ENCODE data around the gene ADAM29. TPM values are rescaled to one million over a fixed set of nuclear protein-coding genes. Genes with fewer than 3 reads are reported as not detected.
A peak's percentile ranks its signal among the peaks of the same experiment; 100 is the strongest.

ADAM29 gene
- total and polyA plus RNA-seq, 9 of the 15 experiments (the other 6 are each of a cell fraction or from before 2014, with no cell fraction given): not detected

GRCh38 chr4:174882317-174882992 is 35.7 kb upstream of the ADAM29 start:
- ATAC-seq (no peak), FAIRE-seq (no peak), DNase-seq (ENCODE audit: extremely low read depth in 1 of 4, low spot score in 3 of 4) (no peak)
- H3K36me3 ChIP-seq (ENCODE audit: control insufficient read depth, insufficient read depth, low read length): no peaks in the 10 kb centered on the region
- no peak overlapping the region for H3K4me2 ChIP-seq (ENCODE audit: insufficient read depth, low read length)
- intact Hi-C loops (cut with micrococcal nuclease): no loop called here
- no peaks in the 10 kb centered on the region for H3K9me3 ChIP-seq (replicated peaks; ENCODE audit: control insufficient read depth, insufficient read depth, low read depth, low read length)
- H3K79me2 ChIP-seq (ENCODE audit: control insufficient read depth, insufficient read depth, low read length): no peaks in the 10 kb centered on the region
- H3K9ac ChIP-seq (ENCODE audit: insufficient read depth in 1 of 2, low read depth in 2 of 2, low read length in 2 of 2): no peak overlapping the region
- no peak overlapping the region for H3K27ac ChIP-seq (ENCODE audit: extremely low read depth, low read depth, low read length)
- CTCF ChIA-PET (ENCODE audit: low intra/inter-chr PET ratio): no interaction called here
- no peak overlapping the region for H3K4me3 ChIP-seq
- POLR2A ChIA-PET: no interaction called here
- H3K9me1 ChIP-seq (ENCODE audit: control insufficient read depth, insufficient read depth, low read length): no peaks in the 10 kb centered on the region
- no peaks in the 10 kb centered on the region for H3K27me3 ChIP-seq (ENCODE audit: control insufficient read depth in 2 of 2, insufficient read depth in 2 of 2, low read length in 2 of 2)
- in situ Hi-C loops (cut with MboI): no loop called here
- no TSS peak for BruUV-seq (replicated peaks)
- no peak for TF ChIP-seq FOXP1 (CRISPR knock-in tag; IDR thresholded peaks at IDR 0.05)
- H2AFZ ChIP-seq (ENCODE audit: low read depth, low read length): no peak overlapping the region
- WGBS (ENCODE audit: insufficient coverage, low coverage, missing lambda C conversion rate): 0% methylated on average over 6 of the region's 6 CpGs
- H3K4me1 ChIP-seq (replicated peaks in 1 of 2; ENCODE audit: control insufficient read depth in 2 of 2, insufficient read depth in 2 of 2, low read length in 2 of 2): no peaks in the 10 kb centered on the region
- H4K20me1 ChIP-seq (replicated peaks; ENCODE audit: control insufficient read depth, insufficient read depth, low read length): no peaks in the 10 kb centered on the region

DNA sequence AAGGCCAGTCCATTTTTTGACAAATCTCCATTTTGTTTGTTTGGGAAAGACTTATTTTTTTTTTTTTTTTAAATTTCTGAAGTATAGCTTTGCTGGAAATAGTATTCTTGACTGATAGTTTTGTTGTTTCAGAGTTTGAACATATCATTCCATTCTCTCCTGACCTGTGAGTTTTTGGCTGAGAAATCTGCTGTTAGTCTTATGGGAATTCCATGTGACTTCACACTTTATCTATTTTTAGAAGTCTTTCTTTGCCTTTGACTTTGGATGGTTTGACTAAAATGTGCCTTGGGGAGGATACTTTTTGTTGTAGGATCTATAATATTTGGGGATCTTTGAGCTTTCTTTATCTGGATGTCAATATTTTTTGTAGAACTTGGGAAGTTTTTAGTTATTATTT is 10.7 kb upstream of the ADAM29 start:
- H3K4me2 ChIP-seq (ENCODE audit: insufficient read depth, low read length): no peak overlapping the region
- TF ChIP-seq ZNF584 (CRISPR knock-in tag; IDR thresholded peaks at IDR 0.05; ENCODE audit: low read depth): no peak
- no peak for TF ChIP-seq TAF7 (tag; IDR thresholded peaks at IDR 0.05)
- TF ChIP-seq RERE (CRISPR knock-in tag; IDR thresholded peaks at IDR 0.05; ENCODE audit: borderline replicate concordance): no peak
- peak; percentile 82; the same call in 1 of the 2 replicates for TF ChIP-seq MEF2A (IDR thresholded peaks at IDR 0.05; ENCODE audit: control insufficient read depth, low read depth, low read length)
- 0 out of 3 replicates have a peak, but pooled peaks of 1 of the 2 experiments have one; percentile 25 for TF ChIP-seq CBX3 (IDR thresholded peaks at IDR 0.05; ENCODE audit: borderline replicate concordance in 1 of 2, low read length in 2 of 2)
- TF ChIP-seq SPI1 (IDR thresholded peaks at IDR 0.05; ENCODE audit: borderline replicate concordance, low read depth, low read length): no peak
- no peak for TF ChIP-seq POLR3G (IDR thresholded peaks at IDR 0.05; ENCODE audit: extremely low read depth, insufficient read length, insufficient replicate concordance)
- TF ChIP-seq HSF4 (CRISPR knock-in tag; IDR thresholded peaks at IDR 0.05; ENCODE audit: borderline replicate concordance): no peak
- DNase-seq (ENCODE audit: extremely low read depth in 1 of 4, low spot score in 3 of 4) (no peak), ATAC-seq (no peak), FAIRE-seq (no peak)
- H3K79me2 ChIP-seq (ENCODE audit: control insufficient read depth, insufficient read depth, low read length): no peaks in the 10 kb centered on the region
- H3K27ac ChIP-seq (ENCODE audit: extremely low read depth, low read depth, low read length): no peak overlapping the region
- intact Hi-C loops (cut with micrococcal nuclease): no loop called here
- no peak overlapping the region for H3K4me3 ChIP-seq
- POLR2A ChIA-PET: no interaction called here
- in situ Hi-C loops (cut with MboI): no loop called here
- H4K20me1 ChIP-seq (replicated peaks; ENCODE audit: control insufficient read depth, insufficient read depth, low read length): no peaks in the 10 kb centered on the region
- H3K9me3 ChIP-seq (replicated peaks; ENCODE audit: control insufficient read depth, insufficient read depth, low read depth, low read length): no peaks in the 10 kb centered on the region; the same call in 1 of the 2 replicates
- H3K36me3 ChIP-seq (ENCODE audit: control insufficient read depth, insufficient read depth, low read length): no peaks in the 10 kb centered on the region
- H3K9me1 ChIP-seq (ENCODE audit: control insufficient read depth, insufficient read depth, low read length): no peaks in the 10 kb centered on the region
- H3K9ac ChIP-seq (ENCODE audit: insufficient read depth in 1 of 2, low read depth in 2 of 2, low read length in 2 of 2): no peak overlapping the region
- H2AFZ ChIP-seq (ENCODE audit: low read depth, low read length): no peak overlapping the region
- CTCF ChIA-PET (ENCODE audit: low intra/inter-chr PET ratio): interaction anchor here (0.6 kb wide), 1 partner anchor 91 kb away, joined by 5 read pairs; no protein-coding TSS in a partner anchor
- H3K27me3 ChIP-seq (ENCODE audit: control insufficient read depth in 2 of 2, insufficient read depth in 2 of 2, low read length in 2 of 2): no peaks in the 10 kb centered on the region
- H3K4me1 ChIP-seq (replicated peaks in 1 of 2; ENCODE audit: control insufficient read depth in 2 of 2, insufficient read depth in 2 of 2, low read length in 2 of 2): no peaks in the 10 kb centered on the region
- BruUV-seq (replicated peaks): no TSS peak
